IPS-NIHi7 (cell line): ENCODE data around the gene CNST.
A peak's percentile ranks its signal among the peaks of the same experiment; 100 is the strongest.
"Not testable (repeated sequence)": the region's sequence is repeated elsewhere in the genome, so short reads cannot be mapped to it uniquely, and the experiment has no call there.

Experiments
- DNase-seq: peaks from one replicate; pipeline ENCODE4 v3.0.0; 2012; ENCODE audit warnings: mixed read lengths; ENCODE audit errors: extremely low spot score

Gene CNST

DNA sequence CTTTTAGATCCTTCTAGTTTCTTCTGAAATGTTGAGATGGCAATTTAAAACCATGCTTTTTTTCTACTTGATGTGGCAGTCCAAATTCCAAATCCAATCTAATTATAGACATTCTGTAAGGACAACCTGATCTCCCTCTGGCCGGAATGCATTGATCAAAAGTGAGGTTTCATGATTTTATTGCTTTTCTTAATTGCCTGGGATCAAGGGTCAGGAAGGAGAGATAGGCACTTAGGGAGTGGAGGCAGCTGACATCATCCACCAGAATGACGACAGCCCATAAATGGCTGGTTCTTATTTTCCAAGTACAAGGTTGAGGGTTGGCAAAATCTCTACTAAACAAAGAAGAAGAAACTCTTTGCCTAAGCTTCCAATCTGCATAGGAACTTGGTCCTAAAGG lies 111.6 kb downstream of the CNST start:
- DNase-seq, result no peak

DNA sequence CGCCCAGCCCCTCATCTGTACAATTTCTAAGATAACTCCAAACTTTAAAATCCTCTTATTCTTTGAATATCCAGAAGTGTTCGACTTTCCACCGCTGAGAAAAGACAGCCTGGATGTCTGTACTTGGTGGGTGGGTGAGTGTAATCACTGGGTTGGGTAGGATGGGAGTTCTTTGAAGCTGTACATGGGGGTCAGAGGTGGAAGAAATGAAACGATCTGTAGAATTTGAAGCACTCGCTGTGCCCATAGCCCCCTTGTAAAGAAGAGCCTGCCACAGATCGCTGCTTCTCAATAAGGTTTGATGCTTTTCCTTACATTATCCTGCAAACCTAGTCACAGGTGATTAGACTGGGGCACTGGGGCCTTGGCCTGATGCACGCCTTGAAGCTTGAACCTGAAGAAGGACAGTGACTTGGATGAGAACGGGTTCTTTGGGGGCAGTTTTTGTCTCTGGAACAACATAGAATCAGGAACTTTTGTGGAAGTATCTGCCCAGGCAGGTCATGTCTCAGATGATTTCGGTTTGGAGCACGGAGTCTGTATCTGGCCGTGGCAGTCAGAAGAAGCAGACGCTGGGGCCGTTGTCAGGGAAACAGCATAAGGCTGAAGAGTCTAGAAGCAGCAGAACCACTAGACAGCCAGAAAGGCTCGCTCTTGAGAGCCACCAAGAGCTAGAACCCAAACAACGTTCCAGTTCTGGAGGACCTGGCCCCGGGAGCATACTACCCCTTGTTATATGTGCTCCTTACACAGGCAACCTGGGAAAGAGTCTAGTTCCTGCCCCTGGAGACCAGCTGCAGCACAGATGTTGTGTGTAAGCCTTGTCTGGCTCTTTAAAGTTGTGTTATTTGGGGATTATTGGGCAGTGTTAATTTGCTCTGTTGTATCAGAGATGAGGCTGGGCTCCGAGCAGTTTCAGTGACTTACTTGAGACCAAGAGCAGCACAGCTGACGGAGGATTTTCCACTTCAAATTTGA lies 112.8 kb downstream of the CNST start:
- DNase-seq, result no peak

DNA sequence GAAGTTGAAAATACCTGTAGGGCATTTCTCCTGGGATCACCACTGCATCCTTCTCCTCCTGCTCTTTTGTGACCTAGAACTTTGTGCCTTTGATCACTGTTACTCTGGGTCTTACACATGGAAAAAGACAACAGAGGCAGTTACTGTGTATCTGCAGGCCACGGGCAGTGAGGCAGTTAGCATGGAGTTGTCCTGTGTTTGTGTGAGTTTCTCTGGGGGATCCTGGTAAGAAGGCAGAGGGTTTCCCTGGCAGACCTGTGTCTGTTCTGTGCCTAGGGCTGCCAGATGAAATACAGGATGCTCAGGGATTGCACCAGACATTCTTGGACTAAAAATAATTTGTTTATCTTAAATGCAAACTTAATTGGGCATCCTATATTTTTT lies 113.5 kb downstream of the CNST start:
- DNase-seq, result no peak

DNA sequence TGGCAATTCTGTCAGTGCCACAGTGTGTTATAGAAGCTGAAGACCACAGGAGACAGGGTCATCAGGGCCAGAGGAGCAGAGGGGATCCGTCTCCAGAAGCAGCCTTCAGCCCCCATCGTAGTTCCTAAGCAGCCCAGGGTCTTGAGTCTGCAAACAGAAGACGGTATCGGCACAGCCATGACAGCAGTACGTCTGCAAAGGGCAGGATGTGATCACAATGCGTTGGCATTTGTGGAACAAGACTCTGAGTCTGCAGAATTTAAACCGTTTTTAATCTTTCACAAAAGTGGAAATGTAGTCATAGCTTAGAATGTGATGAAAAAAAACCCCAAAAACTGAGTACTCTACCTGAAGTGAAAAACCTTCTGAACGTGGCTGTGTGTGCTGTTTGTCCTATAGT lies 113.9 kb downstream of the CNST start:
- DNase-seq, result no peak

DNA sequence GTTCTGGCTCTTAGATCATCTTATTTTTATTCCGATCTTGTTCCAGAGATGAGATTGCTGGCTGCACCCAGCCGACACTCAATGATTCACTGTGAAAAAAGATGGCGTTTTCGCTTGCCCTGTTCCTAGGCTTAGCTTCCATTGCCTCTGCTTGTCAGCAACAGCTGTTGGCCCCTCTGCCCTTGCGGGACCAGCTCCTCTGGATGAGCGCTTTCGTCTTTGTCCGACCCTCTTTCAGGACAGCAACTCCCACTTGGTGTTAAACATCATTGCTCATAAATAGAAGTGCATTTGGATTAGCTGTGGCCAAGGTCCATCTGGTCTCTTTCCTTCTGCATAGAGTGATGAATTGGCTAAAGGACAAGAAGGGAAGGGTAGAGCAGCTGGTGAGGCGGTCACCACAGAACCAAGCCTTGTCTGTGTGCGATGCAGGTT lies 114.5 kb downstream of the CNST start:
- DNase-seq, result no peak

DNA sequence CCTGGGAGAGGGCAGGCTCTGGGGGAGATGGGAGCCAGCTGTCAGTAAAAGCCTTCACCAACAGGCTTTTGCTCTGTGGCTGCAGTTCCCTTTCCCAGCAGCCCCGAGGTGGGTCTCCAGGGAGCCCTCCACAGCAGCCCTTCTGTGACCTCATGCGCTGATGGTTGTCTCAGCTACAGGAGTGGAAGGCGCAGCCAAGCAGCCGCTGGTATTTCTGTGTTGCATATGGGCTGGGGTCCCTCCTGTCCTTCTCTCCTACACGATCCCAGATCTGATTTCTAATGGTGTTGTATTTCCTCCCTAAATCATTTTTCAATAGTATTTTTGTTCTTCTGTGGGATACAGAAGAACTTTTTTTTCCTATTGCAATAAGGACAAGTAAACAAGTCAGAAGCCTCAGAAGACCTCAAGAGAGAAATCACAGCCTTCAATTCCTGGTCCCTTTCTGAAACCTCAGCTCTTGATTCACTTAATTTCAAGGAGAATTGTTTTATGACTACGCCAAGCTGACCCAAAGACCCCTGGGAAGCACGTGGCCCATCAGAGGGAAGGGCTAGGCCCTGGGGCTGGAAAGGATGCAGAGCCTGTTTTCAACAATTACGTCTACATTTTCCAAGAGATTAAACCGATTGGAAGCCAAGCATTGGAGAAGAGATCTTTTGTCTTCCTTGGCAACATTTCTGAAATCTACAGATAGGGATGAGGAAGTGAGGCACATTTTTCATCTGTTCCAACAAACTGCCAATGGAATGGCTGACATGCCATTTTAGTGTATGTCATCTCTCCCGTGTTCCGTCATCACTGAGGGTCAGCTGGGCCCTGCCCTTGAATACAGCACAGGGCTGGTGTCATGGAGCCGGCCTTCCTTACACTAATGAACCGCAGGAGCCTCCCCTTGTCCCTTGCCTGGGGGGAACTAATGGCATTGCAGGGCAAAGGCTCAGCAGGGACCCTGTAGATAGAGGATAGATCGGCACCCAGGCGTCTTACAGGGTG lies 115.9 kb downstream of the CNST start:
- DNase-seq, result no peak

DNA sequence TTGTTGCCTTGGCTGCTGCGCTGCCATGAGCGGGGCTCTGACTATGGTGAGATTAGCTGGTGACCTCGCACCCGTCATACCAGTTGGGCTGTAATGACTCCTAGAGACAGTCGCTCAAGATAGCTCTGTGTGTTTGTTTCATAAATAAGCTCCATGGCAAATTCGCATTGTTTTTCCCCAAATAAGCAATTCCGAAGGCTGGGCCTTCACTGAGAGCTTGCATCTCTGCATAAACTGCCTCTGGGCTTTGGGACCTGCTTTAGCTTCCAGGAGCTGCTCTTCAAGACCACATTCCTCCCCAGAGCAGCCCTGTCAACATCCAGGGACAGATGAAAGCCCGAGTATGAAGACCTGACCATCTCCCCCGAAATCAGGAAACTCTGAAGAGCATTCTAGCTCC lies 117.3 kb downstream of the CNST start:
- DNase-seq, result no peak

DNA sequence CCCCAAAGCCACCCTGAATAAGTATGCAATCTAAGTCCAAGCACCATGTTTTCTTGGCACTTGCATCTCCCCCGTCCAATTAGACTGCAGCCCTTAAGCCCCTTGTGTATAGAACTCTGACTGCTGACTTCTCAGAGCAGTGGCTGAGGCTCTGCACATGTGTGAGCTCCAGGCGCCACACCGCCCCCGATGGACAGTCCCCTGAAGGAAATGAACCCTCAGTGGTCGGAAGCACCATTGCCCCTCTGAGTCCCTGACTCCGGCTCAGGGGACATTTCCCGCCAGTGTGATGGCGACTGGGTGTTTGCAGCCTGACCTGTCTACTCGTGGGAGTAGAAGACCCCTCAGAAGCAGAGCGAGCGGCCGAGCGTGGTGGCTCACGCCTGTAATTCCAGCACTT lies 120.7 kb downstream of the CNST start:
- peak; percentile 44 for DNase-seq

DNA sequence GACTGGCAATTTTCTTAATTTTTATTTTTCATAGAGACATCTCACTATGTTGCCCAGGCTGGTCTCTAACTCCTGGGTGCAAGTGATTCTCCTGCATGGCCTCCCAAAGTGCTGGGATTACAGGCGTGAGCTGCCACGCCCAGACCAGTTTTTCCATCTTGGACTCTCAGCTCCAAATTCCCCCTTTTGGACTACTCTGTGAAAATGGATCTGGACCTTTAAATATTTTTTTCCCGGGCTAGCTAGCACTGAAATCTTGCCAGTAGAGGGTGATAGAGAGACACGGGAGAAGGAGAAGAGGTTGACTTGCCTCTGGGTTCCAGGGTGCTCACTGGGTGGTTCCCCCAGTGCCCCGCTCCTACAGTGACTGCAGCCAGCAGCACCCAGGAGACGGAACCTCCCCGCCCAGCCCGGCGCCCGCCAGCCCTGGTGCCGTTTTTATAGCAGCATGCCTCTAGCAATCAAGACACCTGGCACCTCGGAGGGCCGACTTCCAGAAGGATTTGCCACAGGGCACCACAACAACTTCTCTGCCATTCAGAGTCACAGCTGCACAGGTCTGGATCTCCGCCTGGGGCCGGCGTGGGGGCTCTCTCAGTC lies 123.3 kb downstream of the CNST start:
- DNase-seq, result peak; percentile 84

DNA sequence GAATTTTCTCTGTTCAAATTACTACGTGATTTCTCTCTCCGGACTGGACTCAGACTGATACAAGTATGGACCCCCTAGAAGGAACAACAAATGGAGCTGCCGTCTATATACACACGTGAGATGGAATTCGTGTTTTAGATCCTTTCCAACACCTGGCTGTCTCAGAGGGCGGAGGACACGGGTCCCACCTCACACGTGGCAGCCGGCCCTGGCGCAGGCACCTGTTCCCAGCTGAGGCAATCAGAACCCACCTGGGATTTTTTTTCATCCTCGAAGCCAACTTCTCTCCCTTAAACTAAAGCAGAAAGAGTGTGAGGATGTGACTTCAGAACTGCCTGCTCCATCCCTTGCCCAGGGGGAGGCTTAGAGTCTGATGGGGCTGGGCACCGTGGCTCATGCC lies 123.8 kb downstream of the CNST start:
- no peak for DNase-seq

DNA sequence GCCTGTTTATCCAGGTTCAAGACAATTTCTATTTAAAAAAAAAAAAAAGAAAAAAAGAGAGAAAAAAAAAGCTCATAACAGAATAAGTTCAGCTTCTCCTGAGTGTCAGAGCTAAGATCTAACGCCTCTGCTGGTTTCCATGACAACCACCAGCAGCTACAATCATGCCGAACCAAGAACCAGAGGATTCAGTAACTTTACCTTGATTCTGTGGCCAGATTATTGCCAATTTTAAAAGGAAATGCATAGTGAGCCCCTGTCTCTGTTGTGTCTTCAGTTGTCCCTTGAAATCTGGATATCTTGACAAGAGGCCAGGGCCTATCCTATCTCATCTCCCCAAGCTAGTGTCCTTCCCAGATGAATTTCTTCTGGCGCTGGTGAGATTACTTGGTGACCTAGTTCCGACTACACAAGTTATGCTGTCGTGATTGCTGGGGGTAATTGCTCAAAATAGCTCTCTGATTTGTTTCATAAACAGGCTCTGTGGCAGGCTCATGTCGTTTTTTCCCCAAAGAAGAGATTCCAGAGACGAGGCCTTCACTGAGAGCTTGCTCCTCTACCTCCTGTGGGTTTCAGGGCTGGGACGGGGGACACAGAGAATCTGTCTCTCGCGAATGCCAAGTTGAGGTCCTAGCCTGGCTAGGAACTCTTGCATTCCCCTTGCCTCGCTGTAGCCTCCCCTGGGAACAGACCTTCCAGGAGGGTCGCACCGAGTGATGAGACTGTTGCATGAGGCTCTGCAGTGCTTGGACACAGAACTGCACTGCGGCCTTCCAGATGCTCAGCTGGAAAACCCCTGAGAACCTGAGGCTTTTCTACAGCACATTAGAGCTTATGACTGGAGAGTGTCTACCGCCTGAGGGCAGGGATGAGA lies 125.6 kb downstream of the CNST start:
- DNase-seq, result no peak

DNA sequence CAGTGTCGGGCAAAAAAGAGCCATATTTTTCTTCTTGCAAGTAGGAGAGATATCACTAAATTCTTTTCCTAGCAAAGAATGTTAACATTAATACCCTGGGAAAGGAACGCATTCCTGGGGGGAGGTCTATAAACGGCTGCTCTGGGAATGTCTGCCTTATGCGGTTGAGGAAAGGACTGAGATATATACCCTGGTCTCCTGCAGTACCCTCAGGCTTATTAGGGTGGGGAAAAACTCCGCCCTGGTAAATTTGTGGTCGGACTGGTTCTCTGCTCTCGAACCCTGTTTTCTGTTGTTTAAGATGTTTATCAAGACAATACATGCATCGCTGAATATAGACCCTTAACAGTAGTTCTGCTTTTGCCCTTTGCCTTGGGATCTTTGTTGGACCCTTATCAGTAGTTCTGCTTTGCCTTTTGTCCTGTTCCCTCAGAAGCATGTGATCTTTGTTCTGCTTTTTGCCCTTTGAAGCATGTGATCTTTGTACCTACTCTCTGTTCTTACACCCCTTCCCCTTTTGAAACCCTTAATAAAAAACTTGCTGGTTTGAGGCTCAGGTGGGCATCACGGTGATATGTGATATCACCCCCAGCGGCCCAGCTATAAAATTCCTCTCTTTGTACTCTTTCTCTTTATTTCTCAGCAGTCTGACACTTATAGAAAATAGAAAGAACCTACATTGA lies 128.1 kb downstream of the CNST start:
- not testable (repeated sequence) for DNase-seq

DNA sequence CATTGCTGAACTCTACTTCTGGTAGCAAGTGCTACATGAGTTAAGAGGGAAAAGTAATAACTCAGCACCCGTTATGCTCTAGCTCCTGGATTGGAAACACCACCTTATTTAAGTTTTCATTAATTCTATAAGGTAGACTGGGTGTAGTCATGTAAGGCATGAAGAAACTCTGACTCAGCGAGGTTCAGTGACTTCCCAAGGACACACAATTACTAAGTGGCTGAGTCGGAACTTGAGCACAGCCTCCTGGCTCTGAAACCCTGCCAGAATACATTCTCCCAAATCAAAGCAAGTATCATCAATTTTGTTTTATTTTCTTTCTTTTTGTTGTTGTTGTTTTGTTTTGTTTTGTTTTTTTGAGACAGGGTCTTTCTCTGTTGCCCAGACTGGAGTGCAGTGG lies 128.9 kb downstream of the CNST start:
- DNase-seq, result no peak

DNA sequence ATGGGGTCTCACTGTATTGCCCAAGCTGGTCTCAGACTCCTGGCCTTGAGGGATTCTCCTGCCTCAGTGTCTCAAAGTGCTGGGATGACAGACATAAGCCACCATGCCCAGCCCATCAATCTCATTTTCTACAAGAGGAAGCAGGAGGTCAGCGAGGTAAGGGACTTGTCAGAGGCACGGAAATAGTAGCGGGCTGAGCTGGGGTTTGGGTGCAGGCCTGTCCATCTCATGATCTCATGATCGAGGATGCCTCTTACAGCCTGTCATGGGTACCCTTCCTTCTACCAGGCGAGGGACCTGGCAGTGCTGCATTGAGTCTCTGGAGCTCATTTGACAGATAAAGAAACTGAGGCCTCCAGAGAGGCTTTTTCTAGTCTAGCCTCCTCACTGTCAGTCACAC lies 129.4 kb downstream of the CNST start:
- DNase-seq, result no peak

DNA sequence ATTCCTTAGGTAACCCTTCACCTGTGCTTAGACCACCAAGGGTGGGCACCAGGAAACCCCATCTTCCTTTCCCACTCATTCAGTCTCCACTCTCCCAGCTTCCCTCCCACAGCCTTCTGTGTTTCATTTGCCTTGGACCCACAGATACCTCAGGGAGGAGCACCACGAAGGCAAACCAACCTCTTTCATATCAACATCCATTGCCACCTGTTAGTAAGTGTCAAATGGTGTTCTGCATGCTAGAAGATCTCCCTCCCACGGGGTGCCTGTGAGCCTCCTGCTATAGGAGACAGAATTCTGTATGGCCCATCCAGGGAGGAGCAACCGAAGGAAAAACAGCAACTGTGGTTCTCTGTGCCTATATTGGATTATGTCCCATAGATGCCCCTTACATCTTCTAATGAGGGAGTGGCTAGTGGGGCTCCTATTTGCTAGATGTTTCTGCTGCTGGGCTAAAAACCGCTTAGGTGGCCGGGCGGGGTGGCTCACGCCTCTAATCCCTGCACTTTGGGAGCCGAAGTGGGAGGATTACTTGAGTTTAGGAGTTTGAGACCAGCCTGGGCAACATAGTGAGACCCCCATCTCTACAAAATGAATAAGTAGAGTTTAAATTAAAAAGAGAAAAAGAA lies 132.3 kb downstream of the CNST start:
- no peak for DNase-seq

DNA sequence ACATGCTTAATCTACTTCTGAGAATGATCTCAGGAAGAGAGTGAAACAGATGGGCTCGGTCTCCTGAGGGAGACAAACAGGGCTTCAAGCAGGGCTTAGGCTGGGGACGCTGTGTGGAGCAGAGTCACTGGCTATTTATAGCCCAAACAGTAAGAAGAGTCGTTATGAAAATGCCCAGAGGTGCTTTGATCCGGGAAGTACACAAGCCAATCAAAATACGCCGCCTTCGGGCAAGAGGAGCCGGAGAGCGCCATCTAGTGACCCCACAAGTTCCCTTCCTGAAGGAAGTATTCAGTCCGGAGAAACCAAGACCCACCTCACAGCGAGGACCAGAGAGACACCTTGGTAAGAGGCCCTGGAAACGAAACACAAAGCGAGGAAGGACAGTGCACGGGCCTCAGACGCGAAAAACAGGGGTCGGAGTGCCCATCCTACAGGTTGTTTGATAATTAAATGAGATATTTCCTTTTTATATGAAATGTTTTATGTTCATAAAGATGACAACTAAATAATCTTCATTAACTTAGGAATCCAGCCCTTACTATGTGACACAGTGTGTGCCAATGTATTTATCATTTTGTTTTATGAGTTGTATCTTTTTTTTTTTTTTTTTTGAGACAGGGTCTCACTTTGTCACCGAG lies 133.0 kb downstream of the CNST start:
- peak; percentile 88 for DNase-seq

DNA sequence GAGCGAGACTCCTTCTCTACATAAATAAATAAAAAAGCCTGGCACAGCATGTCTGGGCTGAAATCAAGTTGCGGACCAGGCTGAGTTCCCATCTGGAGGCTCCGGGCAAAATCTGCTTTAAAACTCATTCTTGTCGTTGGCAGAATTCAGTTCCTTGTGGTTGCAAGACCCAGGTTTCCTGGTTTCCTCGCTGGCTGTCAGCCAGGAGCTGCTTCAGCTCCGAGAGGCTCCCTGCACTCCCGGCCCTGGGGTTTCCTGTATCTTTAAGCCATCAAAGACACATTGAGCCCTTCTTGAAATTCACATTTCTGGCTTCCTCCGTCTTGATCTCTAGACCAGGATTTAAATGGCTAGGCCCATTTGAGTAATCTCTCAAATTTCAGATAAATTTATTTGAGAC lies 137.3 kb downstream of the CNST start:
- no peak for DNase-seq

DNA sequence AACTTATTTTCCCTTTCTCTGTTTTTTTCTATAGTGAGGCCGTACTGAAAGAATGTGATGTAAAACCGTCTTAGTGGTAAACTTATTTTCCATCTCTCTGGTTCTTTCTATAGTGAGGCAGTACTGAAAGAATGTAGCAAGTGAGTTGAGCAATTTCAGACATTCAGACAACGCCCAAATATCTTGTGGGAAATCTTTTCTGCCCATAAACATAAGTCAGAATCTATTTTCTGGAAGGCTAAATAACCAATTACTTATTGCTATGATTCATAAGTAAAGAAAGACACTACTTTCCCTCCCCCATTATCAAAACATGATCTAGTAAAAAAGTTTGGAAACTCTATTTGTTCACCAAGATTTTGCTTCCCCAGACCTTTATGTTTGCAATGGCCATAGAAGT lies 139.1 kb downstream of the CNST start:
- DNase-seq, result no peak

DNA sequence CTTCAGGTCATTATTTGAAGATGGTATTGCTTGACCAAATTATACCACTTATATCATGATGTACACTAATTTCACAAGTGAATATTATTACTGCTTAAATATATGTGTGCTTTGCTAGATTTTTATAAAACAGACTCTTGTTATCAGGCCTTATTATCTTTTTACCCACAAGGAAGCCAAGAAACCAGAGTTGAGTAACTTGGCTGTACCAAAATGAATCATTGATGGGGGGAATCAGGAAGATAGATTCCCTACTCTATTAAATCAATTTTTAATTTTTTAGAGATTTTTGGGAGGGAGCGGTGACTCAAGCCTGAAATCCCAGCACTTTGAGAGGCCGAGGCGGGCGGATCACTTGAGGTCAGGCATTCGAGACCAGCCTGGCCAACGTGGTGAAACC lies 141.9 kb downstream of the CNST start:
- no peak for DNase-seq

DNA sequence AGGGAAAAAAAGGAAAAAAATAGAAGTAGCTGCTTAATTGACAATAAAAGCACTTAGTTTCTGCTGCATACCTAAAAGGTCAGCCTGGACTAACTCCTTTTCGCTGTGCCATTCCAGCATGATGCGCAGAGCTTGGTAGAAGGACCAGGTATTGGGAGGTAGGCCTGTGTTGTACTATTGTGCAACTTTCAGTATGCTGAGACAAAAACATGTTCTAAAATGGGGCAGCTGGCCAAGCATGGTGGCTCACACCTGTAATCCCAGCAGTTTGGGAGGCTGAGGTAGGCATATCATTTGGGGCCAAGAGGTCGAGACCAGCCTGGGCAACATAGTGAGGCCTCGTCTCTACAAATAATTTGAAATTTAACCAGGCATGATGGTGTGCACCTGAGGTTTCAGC lies 142.9 kb downstream of the CNST start:
- no peak for DNase-seq
